ENCODE measurements around the gene FSD1L.

FSD1L gene

GRCh38 chr9:105501414-105501813, 53.6 kb downstream of the FSD1L start:
- Histone ChIP-seq H3K27ac (no peak overlapping the region), H3K4me3 (no peak overlapping the region)
- no peak for DNase-seq (ENCODE audit: low spot score)
- TF ChIP-seq CTCF (IDR thresholded peaks at IDR 0.05) = no peak

- Histone ChIP-seq H3K4me3 (no peak overlapping the region), H3K27ac (no peak overlapping the region)
- TF ChIP-seq CTCF (IDR thresholded peaks at IDR 0.05) = no peak
- DNase-seq (ENCODE audit: low spot score) = no peak
These were observed 54.4 kb downstream of the FSD1L start for GRCh38 chr9:105502276-105502675.

GRCh38 chr9:105503881-105504280, 56.0 kb downstream of the FSD1L start:
- no peak overlapping the region for H3K4me3 ChIP-seq
- TF ChIP-seq CTCF (IDR thresholded peaks at IDR 0.05) = no peak
- no peak overlapping the region for H3K27ac ChIP-seq
- no peak for DNase-seq (ENCODE audit: low spot score)

GRCh38 chr9:105507096-105507790, 59.4 kb downstream of the FSD1L start:
- TF ChIP-seq CTCF (IDR thresholded peaks at IDR 0.05) = no peak
- Histone ChIP-seq H3K4me3 (no peak overlapping the region), H3K27ac (no peak overlapping the region)
- DNase-seq (ENCODE audit: low spot score) = no peak

- H3K4me3 ChIP-seq = no peak overlapping the region
- DNase-seq (ENCODE audit: low spot score) = no peak
- H3K27ac ChIP-seq = no peak overlapping the region
- no peak for TF ChIP-seq CTCF (IDR thresholded peaks at IDR 0.05)
These were observed 60.7 kb downstream of the FSD1L start for GRCh38 chr9:105508530-105508929.

- no peak for TF ChIP-seq CTCF (IDR thresholded peaks at IDR 0.05)
- H3K4me3 ChIP-seq = no peak overlapping the region
- no peak for DNase-seq (ENCODE audit: low spot score)
- no peak overlapping the region for H3K27ac ChIP-seq
These were observed 62.2 kb downstream of the FSD1L start for GRCh38 chr9:105510024-105510423.

- H3K27ac ChIP-seq = no peak overlapping the region
- DNase-seq (ENCODE audit: low spot score) = no peak
- TF ChIP-seq CTCF (IDR thresholded peaks at IDR 0.05) = no peak
These were observed 63.6 kb downstream of the FSD1L start for GRCh38 chr9:105511446-105511845.

More at GRCh38 chr9:105511446-105511845, 63.6 kb downstream of the FSD1L start:
- no peak overlapping the region for H3K4me3 ChIP-seq

Data from coronary artery (tissue), 2 donors.